Measurements from ENCODE around the gene CDK6.

DNA sequence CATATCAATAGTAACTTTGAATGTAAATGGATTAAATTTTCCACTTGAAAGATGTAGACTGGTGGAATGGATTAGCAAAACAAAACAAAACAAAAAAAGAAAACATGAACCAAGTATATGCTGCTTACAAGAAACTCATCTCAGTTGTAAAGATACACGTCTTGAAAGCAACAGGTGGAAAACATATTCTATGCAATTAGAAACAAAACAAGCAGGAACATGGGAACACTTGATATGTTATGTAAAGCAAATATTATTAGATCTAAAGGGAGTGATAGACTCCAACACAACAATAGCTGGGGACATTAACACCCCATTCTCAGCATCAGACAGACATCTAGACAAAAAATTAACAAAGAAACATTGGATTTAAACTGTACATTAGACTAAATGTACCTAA lies 46.4 kb upstream of the CDK6 start:
- TF ChIP-seq, protein P1, sequence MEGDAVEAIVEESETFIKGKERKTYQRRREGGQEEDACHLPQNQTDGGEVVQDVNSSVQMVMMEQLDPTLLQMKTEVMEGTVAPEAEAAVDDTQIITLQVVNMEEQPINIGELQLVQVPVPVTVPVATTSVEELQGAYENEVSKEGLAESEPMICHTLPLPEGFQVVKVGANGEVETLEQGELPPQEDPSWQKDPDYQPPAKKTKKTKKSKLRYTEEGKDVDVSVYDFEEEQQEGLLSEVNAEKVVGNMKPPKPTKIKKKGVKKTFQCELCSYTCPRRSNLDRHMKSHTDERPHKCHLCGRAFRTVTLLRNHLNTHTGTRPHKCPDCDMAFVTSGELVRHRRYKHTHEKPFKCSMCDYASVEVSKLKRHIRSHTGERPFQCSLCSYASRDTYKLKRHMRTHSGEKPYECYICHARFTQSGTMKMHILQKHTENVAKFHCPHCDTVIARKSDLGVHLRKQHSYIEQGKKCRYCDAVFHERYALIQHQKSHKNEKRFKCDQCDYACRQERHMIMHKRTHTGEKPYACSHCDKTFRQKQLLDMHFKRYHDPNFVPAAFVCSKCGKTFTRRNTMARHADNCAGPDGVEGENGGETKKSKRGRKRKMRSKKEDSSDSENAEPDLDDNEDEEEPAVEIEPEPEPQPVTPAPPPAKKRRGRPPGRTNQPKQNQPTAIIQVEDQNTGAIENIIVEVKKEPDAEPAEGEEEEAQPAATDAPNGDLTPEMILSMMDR (IDR thresholded peaks at IDR 0.05; ENCODE audit: low read depth, low read length): no peak
- TF ChIP-seq EZH2phosphoT487 (IDR thresholded peaks at IDR 0.05; ENCODE audit: low read depth): no peak

Measured in OCI-LY3 (cell line).